ENCODE measurements around the gene DLG2.

DNA sequence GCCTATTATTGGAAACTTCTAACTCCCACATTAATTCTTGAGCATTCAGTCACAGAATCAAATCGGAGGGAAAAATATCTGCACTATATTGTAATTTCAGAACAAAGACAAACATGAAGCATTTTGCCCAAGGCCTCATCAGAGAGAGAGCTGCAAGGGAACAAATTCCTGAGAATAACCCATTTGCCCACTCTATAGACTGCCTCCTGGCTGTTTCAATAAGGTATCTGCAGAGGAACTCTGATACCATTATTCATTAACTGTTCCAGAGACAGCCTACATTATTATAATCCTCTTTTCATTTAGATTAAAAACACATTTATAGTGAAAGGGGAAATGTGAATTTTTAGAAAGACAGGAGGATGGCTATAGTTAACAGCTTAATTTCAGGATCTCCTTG is 663.9 kb downstream of the DLG2 start:
- TF ChIP-seq EZH2 (IDR thresholded peaks at IDR 0.05; ENCODE audit: borderline replicate concordance, low read depth, low read length, severe bottlenecking) (no peak), CTCF (IDR thresholded peaks at IDR 0.05; ENCODE audit: extremely low read depth in 1 of 2, insufficient read depth in 1 of 2, low read depth in 1 of 2, low read length in 2 of 2) (no peak), POLR2A (IDR thresholded peaks at IDR 0.05; ENCODE audit: low read depth, low read length) (no peak), POLR2AphosphoS5 (IDR thresholded peaks at IDR 0.05; ENCODE audit: insufficient read depth, low read depth, low read length) (no peak), JUN (IDR thresholded peaks at IDR 0.05; ENCODE audit: borderline replicate concordance, insufficient read depth, insufficient read length, low read depth) (no peak), FOS (IDR thresholded peaks at IDR 0.05; ENCODE audit: borderline replicate concordance, insufficient read depth, low read length) (no peak)
- TF ChIP-seq, protein P1, sequence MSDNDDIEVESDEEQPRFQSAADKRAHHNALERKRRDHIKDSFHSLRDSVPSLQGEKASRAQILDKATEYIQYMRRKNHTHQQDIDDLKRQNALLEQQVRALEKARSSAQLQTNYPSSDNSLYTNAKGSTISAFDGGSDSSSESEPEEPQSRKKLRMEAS (IDR thresholded peaks at IDR 0.05; ENCODE audit: insufficient read depth, insufficient read length) = no peak
